ENCODE measurements around the gene ALOX12.
"Not testable (repeated sequence)": the region's sequence is repeated elsewhere in the genome, so short reads cannot be mapped to it uniquely, and the experiment has no call there.

Gene ALOX12

DNA sequence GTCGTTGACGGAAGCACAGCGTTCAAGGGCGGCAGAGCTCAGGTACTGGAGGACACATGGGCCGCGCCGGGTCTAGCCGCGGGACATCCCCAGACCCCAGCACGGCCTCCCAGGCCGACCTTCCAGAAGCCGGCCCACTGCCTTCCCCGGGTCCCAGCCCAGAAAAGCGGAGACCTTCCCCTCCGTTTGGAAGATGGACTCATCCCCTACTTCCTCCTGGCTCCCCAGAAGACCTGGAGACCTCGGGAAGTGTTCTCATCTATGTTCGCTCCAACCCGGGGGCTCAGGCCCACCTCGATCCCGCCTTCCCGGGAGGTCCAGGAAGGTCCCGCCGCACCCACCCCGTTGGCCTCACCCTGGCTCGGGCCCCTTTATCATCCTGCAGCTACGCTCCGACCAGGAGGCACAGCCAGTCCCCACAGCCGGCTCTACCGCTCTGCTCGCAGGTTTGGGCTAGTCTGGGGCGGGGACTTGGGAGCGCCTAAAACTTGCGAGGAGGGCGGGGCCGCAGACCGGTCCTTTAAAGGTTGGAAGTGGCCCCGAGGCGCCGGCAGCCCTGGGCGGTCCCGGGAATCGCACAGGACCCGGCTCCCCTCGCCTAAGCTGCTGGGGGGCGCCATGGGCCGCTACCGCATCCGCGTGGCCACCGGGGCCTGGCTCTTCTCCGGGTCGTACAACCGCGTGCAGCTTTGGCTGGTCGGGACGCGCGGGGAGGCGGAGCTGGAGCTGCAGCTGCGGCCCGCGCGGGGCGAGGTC lies at the start of gene ALOX12:
TSS of gene ALOX12 (plus strand) at position 550 of the 756 bp plus-strand sequence. CDS start at position 619, 69 bp downstream.
- DNase-seq (ENCODE audit: low read depth in 2 of 2), result no peak

- DNase-seq (ENCODE audit: low read depth in 2 of 2), result no peak
Measured at GRCh38 chr17:6947745-6948144, 48.1 kb upstream of the ALOX12 start.

DNA sequence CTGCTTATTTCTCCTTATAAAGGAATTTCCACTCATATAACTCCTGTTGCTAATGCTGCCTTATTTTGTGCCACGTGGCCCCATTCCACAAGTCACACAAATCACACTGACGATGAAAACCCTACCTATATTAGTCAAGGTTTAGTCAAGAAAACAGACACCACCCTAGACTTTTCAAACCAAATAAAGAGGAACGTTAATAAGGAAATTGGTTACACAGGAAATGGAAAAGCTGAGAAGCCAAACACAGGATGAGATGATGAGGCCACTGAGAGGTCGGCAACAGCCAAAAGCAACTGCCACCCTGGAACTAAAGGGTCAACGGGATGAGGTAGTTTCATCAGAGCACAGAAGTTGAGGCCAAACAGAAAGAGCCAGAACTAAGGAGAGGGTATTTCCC lies 47.3 kb upstream of the ALOX12 start:
- no peak for DNase-seq (ENCODE audit: low read depth in 2 of 2)

DNA sequence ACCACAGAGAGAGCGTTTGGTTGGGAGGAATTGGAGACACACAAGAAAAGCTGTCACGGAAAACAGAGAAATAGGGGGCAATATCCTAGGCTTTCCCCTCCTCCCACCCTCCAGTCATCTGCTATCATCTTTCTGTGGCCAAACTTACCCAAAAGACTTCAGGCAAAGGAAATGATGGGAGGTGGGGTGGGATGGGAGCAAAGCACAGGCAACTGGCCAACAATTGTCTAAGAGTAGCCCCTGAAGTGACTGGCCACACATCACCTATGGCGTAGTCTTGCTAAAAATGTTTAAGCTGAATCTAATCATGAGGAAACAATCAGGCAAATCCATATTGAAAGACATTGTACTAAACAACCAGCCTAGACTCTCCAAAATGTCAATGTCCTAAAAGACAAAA lies 46.9 kb upstream of the ALOX12 start:
- DNase-seq (ENCODE audit: low read depth in 2 of 2), result no peak

DNA sequence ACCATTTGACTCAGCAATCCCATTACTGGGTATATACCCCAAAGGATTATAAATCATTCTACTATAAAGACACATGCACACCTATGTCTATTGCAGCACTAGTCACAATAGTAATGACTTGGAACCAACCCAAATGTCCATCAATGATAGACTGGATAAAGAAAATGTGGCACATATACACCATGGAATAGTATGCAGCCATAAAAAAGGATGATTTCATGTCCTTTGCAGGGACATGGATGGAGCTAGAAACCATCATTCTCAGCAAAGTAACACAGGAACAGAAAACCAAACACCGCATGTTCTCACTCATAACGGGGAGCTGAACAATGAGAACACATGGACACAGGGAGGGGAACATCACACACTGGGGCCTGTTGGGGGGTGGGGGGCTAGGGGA lies 44.9 kb upstream of the ALOX12 start:
- DNase-seq (ENCODE audit: low read depth in 2 of 2), result not testable (repeated sequence)

GRCh38 chr17:6953689-6954088 lies 42.2 kb upstream of the ALOX12 start:
- no peak for DNase-seq (ENCODE audit: low read depth in 2 of 2)

DNA sequence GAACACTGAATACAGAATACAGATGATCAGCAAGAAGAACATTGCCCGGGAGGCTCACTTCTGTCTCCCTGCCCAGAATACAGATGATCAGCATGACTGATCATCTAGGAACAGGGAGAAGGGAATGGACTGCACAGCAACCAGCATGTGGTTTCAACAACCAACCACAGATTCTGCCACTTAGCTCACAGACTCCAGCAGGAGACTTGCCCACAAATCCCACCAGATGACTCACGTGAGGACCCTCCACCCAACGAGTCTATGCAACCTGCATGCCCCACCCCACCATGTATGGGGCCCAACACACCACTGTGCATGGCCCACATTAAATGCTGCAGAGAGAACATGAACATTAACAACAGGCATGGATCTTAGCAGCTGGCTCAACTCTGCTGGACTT lies 36.1 kb upstream of the ALOX12 start:
- DNase-seq (ENCODE audit: low read depth in 2 of 2), result no peak

DNA sequence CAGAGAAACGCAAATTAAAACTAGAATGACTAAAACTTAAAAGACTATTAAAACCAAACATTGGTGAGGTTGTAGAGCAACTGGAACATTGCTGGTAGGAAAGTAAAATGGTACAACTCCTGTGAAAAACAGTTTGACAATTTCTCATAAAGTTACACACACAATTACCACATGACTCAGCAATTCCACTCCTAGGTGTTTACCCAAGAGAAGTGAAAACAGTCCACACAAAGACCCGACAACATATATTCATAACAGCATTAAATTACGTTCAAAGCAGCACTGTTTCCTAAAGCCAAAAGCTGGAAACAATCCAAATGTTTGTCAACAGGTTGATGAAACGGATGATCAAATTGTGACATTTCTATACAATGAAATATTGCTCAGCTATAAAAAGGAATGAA lies 26.5 kb upstream of the ALOX12 start:
- no peak for DNase-seq (ENCODE audit: low read depth in 2 of 2)

GRCh38 chr17:6970992-6971391 lies 24.9 kb upstream of the ALOX12 start:
- no peak for DNase-seq (ENCODE audit: low read depth in 2 of 2)

- not testable (repeated sequence) for DNase-seq (ENCODE audit: low read depth in 2 of 2)
Measured at GRCh38 chr17:6979440-6979839, 16.4 kb upstream of the ALOX12 start.

DNA sequence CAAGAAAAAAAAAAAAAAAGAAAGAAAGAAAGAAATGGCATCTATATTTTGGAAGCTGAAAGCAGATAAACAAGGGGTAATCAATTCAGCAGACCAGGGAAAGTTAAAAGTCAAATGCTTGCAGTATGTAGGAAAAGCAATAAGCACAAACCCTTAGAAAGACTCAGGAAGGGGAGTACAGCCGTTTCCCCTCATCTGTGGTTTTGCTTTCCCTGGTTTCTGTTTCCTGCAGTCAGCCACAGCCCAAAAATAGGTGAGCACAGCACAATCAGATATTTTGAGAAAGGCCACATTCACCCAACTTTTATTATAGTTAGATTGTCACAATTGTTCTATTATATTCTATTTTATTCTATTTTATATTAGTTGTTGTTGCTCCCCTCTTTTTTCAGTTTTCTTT lies 14.4 kb upstream of the ALOX12 start:
- DNase-seq (ENCODE audit: low read depth in 2 of 2), result no peak

DNA sequence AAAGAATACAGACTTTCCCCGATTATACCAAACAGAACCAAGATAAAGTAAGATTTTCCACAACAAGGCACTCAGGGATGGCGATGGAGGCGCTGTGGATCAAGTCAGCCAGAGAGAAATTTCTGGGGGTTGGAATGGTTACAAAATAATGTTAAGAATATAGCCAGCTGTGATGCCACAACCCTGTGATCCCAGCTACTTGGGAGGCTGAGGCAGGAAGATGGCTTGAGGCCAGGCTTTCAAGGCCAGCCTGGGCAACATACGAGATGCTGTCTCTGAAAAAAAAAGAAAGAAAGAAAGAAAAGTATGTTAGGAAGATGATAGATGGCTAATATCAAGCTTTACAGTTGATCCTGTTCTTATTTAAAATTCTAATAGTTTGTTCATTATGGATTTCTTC lies 10.6 kb upstream of the ALOX12 start:
- no peak for DNase-seq (ENCODE audit: low read depth in 2 of 2)

GRCh38 chr17:6986676-6987075 lies 9.2 kb upstream of the ALOX12 start:
- no peak for DNase-seq (ENCODE audit: low read depth in 2 of 2)

DNA sequence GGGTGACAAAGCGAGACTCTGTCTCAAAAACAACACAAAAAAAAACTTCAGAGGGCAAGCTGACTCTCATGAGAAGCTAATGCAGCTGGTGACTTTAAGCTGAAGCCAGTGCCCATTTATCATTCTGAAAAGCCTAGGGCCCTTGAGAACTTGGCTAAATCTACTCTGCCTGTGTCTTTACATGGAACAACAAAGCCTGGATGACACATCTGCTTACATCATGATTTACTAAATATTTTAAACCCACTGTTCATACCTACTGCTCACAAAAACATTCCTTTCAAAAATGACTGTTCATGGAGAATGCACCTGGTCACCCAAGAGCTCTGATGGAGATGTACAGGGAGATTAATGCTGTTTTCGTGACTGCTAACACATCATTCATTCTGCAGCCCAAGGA lies 6.1 kb upstream of the ALOX12 start:
- DNase-seq (ENCODE audit: low read depth in 2 of 2), result no peak

DNA sequence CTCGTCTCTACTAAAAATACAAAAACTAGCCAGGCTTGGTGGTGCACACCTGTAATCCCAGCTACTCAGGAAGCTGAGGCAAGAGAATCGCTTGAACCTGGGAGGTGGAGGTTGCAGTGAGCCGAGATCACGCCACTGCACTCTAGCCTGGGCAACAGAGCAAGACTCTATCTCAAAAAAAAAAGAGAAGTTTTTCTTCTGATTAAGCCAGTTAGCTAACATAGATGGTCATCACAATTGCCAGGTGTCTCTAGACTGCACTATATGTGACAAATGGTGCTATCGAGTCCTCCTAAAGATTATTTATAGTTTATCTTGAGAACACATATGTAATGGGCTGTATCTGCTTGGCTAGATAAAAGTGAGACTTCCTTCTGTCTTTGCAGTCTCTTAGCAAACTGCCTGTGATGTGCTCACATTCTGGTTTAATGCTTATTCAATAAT lies 2.2 kb upstream of the ALOX12 start:
- DNase-seq (ENCODE audit: low read depth in 2 of 2), result not testable (repeated sequence)

- DNase-seq (ENCODE audit: low read depth in 2 of 2), result no peak
Measured at GRCh38 chr17:6994118-6994598, 1.7 kb upstream of the ALOX12 start.

DNA sequence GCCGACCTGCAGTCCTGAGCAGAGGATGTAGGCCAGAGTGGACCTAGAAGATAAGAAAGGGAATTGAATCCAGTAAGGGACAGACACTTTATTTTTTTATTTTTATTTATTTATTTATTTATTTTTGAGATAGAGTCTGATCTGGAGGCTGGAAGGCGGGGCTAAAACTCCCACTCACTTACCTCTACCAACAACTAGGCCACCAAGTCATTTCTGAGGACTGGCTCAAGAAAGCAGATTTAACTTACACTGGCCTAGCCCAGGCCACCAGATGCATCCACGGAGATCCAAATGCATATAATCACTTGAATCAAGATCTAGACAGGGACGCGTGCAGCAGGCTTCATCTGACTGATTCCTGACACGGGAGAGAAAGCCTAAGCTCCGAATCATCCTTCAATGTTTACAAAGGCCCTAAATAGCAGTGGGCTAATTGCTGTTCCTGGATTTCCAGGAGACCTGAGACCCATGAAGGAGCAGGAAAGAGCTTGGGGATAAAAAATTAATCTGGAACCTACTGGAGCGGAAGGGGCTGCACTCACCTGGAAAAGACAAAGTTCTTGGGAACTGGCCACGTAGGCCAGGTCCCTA lies 1.1 kb upstream of the ALOX12 start:
- DNase-seq (ENCODE audit: low read depth in 2 of 2), result no peak

DNA sequence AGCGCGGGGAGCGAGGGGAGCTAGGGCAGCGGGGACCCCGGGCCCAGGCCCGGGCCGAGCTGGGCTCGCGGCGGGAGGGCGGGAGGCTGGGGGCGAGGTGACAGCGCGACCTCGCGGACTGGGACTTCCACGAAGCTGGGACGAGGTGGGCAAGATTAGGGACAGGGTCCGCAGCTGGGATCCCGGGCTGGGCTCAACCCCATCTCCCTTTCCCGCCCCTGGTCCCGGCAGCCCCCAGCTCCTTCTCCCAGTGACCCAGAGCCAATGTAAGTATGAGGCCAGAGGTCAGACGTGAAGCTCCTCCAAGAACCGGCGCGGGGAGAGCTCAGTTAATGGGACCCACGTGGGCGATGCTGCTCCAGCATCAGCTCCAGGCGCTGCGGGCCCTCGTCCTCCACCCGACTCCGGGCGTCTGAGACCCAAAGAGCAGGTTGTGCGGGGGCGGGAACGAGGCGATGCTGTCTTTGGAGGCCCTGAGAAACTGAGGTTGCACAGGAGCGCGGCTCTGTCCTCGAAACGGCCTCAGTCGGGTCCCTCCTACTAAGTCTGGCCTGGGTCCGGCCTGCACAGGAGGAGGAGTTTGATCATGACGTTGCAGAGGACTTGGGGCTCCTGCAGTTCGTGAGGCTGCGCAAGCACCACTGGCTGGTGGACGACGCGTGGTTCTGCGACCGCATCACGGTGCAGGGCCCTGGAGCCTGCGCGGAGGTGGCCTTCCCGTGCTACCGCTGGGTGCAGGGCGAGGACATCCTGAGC lies 585 bp downstream of the ALOX12 start:
- no peak for DNase-seq (ENCODE audit: low read depth in 2 of 2)

DNA sequence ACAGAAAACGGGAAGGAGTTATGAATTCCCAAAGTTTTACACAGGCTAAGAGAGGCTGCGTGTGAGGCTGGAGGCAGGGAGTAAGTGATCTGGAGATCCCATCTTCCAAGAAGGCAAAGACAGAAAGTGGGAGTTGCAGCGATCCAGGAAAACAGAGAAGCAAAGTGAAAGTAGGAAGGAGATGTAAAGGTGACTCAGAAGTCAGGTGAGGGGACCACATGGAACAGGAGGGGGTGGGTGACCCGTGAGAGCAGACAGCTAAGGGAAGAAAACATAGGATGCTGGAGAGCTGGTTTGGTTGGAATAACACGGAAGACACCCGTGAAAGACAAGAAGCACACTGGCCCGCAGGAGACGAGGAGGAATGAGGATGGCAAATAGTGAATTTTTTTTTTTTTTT lies 1.3 kb downstream of the ALOX12 start:
- no peak for DNase-seq (ENCODE audit: low read depth in 2 of 2)

DNA sequence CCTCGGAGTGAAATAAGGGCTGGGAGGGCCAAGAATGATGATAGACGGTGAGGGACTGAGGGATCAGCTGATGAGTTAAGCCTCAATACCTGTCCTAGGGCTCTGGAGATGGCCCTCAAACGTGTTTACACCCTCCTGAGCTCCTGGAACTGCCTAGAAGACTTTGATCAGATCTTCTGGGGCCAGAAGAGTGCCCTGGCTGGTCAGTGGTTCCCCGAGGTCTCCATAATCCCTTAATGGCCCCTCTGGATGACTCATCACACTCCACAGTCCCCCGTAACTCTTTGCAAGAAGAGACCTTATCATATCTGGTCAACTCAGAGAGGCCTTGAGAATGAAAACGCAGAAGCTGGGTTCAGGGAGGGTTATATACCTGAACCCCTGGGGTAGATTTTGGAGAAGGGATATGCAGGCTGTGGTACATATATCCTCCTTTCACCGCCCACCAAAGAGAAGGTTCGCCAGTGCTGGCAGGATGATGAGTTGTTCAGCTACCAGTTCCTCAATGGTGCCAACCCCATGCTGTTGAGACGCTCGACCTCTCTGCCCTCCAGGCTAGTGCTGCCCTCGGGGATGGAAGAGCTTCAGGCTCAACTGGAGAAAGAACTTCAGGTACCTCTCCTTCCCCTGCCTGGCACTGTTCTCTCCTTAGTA lies 3.1 kb downstream of the ALOX12 start:
- no peak for DNase-seq (ENCODE audit: low read depth in 2 of 2)

- DNase-seq (ENCODE audit: low read depth in 2 of 2), result no peak
Measured at GRCh38 chr17:7001318-7001961, 5.6 kb downstream of the ALOX12 start.
